ENCODE data around the gene PODXL2.

GRCh38 chr3:127665586-127665985, 36.6 kb downstream of the PODXL2 start:
- TF ChIP-seq CTCF (IDR thresholded peaks at IDR 0.05) (no peak), POLR2A (IDR thresholded peaks at IDR 0.05) (no peak), POLR2AphosphoS5 (IDR thresholded peaks at IDR 0.05) (no peak)

Measured in breast epithelium (tissue), 3 donors.